Vagina (tissue), 2 donors: Measurements from ENCODE around the gene SNRK.

Experiments used
- POLR2A ChIP-seq, 2 donors: fragments of 450-650 bp; IDR thresholded peaks; one replicate each; pipeline ENCODE4 v1.6.1; 2017; ENCODE audit warnings: antibody characterized with exemption in 2 of 2, mild to moderate bottlenecking in 2 of 2, moderate library complexity in 2 of 2
- POLR2AphosphoS5 ChIP-seq, 2 donors: sonication (generic); formaldehyde crosslinking; IDR thresholded peaks; one replicate each; pipeline ENCODE4 v1.9.0; 2017; ENCODE audit warnings: antibody characterized with exemption in 2 of 2, mild to moderate bottlenecking in 2 of 2, low read depth in 1 of 2; ENCODE audit not compliant: insufficient read depth in 1 of 2
- TF ChIP-seq, protein P1 (sequence below), 3 experiments: fragments of 450-650 bp in 2 of 3; fragments of 200-600 bp in 1 of 3; sonication (generic) in 1 of 3; IDR thresholded peaks; one replicate each; pipeline ENCODE4 v1.5.1; 2017 to 2019; ENCODE audit warnings: antibody characterized with exemption in 3 of 3, mild to moderate bottlenecking in 2 of 3, moderate library complexity in 2 of 3

DNA sequence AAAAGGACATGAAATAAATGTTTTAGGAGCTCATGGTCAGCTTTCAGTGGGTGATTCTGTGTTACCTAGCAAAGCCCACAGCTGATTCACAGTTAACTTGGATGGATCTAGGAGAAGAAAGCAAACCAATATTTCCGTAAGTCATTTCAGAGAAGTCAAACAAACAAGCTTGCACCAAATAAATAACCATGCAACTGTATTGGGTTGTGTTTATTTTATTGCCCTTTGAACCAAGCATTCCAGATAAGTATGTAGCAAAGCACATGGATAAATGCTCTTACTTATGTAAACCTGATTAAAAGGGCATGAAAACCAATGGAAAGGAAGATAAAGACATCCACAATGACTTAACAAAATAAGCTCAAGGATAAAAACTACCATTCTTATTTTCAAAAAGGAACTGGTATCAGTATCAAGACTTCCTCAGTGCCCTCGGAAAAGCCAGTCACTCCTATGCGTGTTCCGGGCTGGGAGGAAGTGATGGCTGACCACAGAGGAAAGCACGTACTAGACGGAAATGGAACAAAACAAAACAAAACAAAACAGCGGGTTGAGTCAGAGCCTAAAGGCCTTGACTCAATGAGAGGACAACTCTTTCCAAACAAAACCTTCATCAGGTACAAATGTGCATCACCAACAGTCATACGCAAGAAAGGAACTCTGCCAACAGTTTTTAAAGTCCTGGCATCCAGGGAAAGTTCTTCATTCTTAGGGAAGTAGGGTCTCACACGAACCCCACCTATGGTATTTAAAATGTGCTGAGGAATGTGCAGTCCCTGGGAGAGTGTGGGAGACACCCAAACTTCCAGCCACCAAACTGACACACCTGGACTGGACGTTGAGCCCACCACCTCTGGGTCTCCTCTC lies 103.3 kb downstream of the SNRK start:
- TF ChIP-seq, protein P1, sequence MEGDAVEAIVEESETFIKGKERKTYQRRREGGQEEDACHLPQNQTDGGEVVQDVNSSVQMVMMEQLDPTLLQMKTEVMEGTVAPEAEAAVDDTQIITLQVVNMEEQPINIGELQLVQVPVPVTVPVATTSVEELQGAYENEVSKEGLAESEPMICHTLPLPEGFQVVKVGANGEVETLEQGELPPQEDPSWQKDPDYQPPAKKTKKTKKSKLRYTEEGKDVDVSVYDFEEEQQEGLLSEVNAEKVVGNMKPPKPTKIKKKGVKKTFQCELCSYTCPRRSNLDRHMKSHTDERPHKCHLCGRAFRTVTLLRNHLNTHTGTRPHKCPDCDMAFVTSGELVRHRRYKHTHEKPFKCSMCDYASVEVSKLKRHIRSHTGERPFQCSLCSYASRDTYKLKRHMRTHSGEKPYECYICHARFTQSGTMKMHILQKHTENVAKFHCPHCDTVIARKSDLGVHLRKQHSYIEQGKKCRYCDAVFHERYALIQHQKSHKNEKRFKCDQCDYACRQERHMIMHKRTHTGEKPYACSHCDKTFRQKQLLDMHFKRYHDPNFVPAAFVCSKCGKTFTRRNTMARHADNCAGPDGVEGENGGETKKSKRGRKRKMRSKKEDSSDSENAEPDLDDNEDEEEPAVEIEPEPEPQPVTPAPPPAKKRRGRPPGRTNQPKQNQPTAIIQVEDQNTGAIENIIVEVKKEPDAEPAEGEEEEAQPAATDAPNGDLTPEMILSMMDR (IDR thresholded peaks at IDR 0.05) = no peak
- no peak for TF ChIP-seq POLR2A (IDR thresholded peaks at IDR 0.05)
- TF ChIP-seq POLR2AphosphoS5 (IDR thresholded peaks at IDR 0.05; ENCODE audit: insufficient read depth in 1 of 2, low read depth in 1 of 2) = peak in 1 of 2 donors; percentile 87
